Fibroblast of lung (primary cell): Measurements from ENCODE around the gene MBLAC1. TPM values are rescaled to one million over a fixed set of nuclear protein-coding genes. Genes with fewer than 3 reads are reported as not detected.
A peak's percentile ranks its signal among the peaks of the same experiment; 100 is the strongest.

Experiments
- DNase-seq, 2 donors: peaks; one replicate each; pipeline versions ENCODE4 v3.0.0 to v3.0.0-alpha.2; 2010; ENCODE audit warnings: low read depth in 2 of 2
- H2AFZ ChIP-seq: 2 replicates; pipeline ENCODE4 v1.5.1; 2012; ENCODE audit warnings: low read length, control low read depth, inconsistent platforms
- H3K27ac ChIP-seq: 2 replicates; pipeline ENCODE4 v1.5.1; 2011; ENCODE audit warnings: low read length, control low read depth; ENCODE audit not compliant: insufficient read depth
- H3K27me3 ChIP-seq: 2 replicates; pipeline ENCODE4 v1.5.1; 2011; ENCODE audit warnings: mild to moderate bottlenecking, low read length; ENCODE audit not compliant: control insufficient read depth, insufficient read depth
- H3K36me3 ChIP-seq: 2 replicates; pipeline ENCODE4 v1.5.1; 2011; ENCODE audit warnings: low read length; ENCODE audit not compliant: control insufficient read depth, insufficient read depth
- H3K4me1 ChIP-seq: 2 replicates; pipeline ENCODE4 v1.5.1; 2011; ENCODE audit warnings: low read length; ENCODE audit not compliant: control insufficient read depth, insufficient read depth; ENCODE audit errors: extremely low read depth
- H3K4me2 ChIP-seq: 2 replicates; pipeline ENCODE4 v1.5.1; 2011; ENCODE audit warnings: low read length, control low read depth; ENCODE audit not compliant: insufficient read depth; ENCODE audit errors: extremely low read depth
- H3K4me3 ChIP-seq, 4 experiments: fragments of 200-600 bp in 1 of 4; sonication (generic) in 1 of 4; replicated peaks in 1 of 4; 2 replicates each; pipeline ENCODE4 v1.5.1; 2011 to 2016; ENCODE audit warnings: low read length in 4 of 4, low read depth in 3 of 4, mild to moderate bottlenecking in 3 of 4, control low read depth in 2 of 4, inconsistent platforms in 1 of 4, mixed read lengths in 1 of 4; ENCODE audit not compliant: insufficient read depth in 1 of 4; ENCODE audit errors: control extremely low read depth in 1 of 4
- H3K79me2 ChIP-seq: 2 replicates; pipeline ENCODE4 v1.5.1; 2012; ENCODE audit warnings: mild to moderate bottlenecking, low read length, inconsistent platforms; ENCODE audit not compliant: control insufficient read depth, insufficient read depth
- H3K9ac ChIP-seq: 2 replicates; pipeline ENCODE4 v1.5.1; 2011; ENCODE audit warnings: mild to moderate bottlenecking, low read length, control low read depth; ENCODE audit not compliant: insufficient read depth
- H3K9me3 ChIP-seq: 2 replicates; pipeline ENCODE4 v1.5.1; 2012; ENCODE audit warnings: low read depth, low read length; ENCODE audit not compliant: control insufficient read depth, insufficient read depth
- H4K20me1 ChIP-seq: 2 replicates; pipeline ENCODE4 v1.5.1; 2011; ENCODE audit warnings: low read length; ENCODE audit not compliant: control insufficient read depth, insufficient read depth; ENCODE audit errors: extremely low read depth
- EZH2 ChIP-seq: IDR thresholded peaks from 2 replicates; pipeline ENCODE4 v1.5.1; 2012; ENCODE audit warnings: low read length, control low read depth, mild to moderate bottlenecking; ENCODE audit errors: missing control alignments
- polyA plus RNA-seq, 2 donors: library from polyadenylated mRNA; depleted of rRNA in 1 of 2; stranded (reverse) in 1 of 2; unstranded in 1 of 2; fragments of >200 nt; gene quantifications; 2 replicates each; pipeline ENCODE4 v1.2.1, GENCODE V29; 2011 to 2012; ENCODE audit warnings: missing spikeins in 1 of 2
- total RNA-seq: library from RNA; depleted of rRNA; stranded (reverse); fragments of >200 nt; gene quantifications from 2 replicates; pipeline ENCODE4 v1.2.1, GENCODE V29; 2014
- TF ChIP-seq, protein P1 (sequence below), 2 donors: IDR thresholded peaks in 1 of 2; conservative IDR thresholded peaks in 1 of 2; 1 replicate in 1 of 2; 2 replicates in 1 of 2; pipeline ENCODE4 v1.5.1; 2011 to 2012; ENCODE audit warnings: low read length in 2 of 2, control low read depth in 1 of 2, inconsistent platforms in 1 of 2, low read depth in 1 of 2, mild to moderate bottlenecking in 1 of 2

MBLAC1 gene
- total and polyA plus RNA-seq, 2 donors (not counting 1 experiment from before 2014, with no cell fraction given): 0.75 to 2.5 TPM

DNA sequence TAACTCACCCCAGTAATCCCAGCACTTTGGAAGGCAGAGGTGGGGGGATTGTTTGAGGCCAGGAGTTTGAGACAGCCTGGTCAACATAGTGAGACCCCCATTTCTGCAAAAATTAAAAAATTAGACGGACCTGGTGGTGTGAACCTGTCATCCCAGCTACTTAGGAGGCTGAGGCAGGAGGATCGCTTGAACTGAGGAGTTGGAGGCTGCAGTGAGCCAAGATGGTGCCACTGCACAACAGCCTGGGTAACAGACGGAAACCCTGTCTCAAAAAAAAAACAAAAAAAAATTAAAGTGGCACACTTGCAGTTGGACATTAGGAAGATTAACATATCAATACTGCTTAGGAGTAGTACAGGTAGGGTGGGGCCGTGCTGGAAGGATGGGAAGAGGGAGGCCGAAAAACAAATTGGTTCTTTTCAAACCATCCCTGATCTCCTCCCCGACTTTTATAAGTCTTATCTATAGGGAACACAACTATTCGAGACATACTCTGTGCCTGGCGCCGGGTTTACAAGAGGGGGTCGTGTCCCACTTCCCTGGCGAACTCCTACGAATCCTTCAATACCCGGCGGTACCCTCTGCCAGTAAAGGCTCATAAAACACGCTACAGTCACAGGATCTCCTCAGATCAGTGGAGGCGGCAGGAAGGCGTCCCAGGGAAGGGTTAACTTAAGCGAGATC is 8.2 kb upstream of the MBLAC1 start:
- peak overlapping the region; percentile 97 for H2AFZ ChIP-seq
- peak overlapping the region; percentile 88 for H3K4me2 ChIP-seq
- H3K27ac ChIP-seq: peak overlapping the region; percentile 89
- TF ChIP-seq, protein P1, sequence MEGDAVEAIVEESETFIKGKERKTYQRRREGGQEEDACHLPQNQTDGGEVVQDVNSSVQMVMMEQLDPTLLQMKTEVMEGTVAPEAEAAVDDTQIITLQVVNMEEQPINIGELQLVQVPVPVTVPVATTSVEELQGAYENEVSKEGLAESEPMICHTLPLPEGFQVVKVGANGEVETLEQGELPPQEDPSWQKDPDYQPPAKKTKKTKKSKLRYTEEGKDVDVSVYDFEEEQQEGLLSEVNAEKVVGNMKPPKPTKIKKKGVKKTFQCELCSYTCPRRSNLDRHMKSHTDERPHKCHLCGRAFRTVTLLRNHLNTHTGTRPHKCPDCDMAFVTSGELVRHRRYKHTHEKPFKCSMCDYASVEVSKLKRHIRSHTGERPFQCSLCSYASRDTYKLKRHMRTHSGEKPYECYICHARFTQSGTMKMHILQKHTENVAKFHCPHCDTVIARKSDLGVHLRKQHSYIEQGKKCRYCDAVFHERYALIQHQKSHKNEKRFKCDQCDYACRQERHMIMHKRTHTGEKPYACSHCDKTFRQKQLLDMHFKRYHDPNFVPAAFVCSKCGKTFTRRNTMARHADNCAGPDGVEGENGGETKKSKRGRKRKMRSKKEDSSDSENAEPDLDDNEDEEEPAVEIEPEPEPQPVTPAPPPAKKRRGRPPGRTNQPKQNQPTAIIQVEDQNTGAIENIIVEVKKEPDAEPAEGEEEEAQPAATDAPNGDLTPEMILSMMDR (conservative IDR thresholded peaks at IDR 0.05 in 1 of 2, IDR thresholded peaks at IDR 0.05 in 1 of 2; ENCODE audit: low read depth in 1 of 2, low read length in 2 of 2): no peak
- TF ChIP-seq EZH2: no peak
- H4K20me1 ChIP-seq: no peaks in the 10 kb centered on the region
- H3K4me1 ChIP-seq: peaks cover 3% of the 10 kb centered on the region
- no peak for DNase-seq
- H3K9ac ChIP-seq: peak overlapping the region; percentile 63
- H3K36me3 ChIP-seq: peaks cover 5% of the 10 kb centered on the region
- no peaks in the 10 kb centered on the region for H3K27me3 ChIP-seq
- peak overlapping the region; percentile 79 to 98 (median 94) for H3K4me3 ChIP-seq
- H3K9me3 ChIP-seq: no peaks in the 10 kb centered on the region
- H3K79me2 ChIP-seq: peaks cover 16% of the 10 kb centered on the region

DNA sequence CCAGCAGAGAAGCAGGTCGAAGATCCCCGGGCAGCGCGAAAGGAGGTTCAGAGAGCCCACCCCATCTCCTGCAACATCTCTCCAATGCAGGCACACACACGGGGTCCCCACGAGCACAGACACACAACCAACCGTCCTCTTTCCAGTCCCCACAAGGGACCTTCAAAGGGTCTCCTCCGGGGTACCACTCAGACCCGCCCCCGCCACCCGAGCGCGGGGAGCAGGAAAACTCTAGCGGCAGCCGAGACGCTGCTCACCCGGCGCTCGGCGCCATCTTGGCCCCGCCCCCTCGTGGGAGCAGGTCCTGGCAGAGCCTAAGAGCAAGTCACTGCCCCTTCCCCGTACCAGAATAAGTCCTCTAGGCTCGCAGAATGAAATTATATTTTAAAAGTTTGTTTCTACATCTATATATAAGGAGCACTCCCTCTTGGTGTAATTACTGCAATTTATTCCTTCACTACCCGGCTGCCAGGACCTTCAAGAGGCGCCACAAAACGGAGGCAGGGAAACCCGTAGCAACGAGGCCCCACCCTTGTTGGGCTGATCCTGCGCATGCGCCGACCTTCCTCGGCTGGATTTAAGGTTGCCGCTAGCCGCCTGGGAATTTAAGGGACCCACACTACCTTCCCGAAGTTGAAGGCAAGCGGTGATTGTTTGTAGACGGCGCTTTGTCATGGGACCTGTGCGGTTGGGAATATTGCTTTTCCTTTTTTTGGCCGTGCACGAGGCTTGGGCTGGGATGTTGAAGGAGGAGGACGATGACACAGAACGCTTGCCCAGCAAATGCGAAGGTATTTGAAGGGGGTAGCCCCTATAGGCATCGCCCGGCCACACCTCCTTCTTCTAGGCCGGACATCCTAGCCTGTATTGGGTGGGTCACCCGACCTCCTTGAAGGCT is 7.4 kb upstream of the MBLAC1 start, which contains the start of the genes CNPY4 and TAF6:
TSS of gene CNPY4 (plus strand) at position 563 of the 898 bp plus-strand sequence. CDS start at position 674, 111 bp downstream.
TSS of gene TAF6 (minus strand) at position 287 of the 898 bp plus-strand sequence. CDS start 5,149 bp downstream, outside the sequence.
- H4K20me1 ChIP-seq: no peaks in the 10 kb centered on the region
- peak within 1 kb of the TSS; percentile 63 for H3K9ac ChIP-seq
- peaks cover 16% of the 10 kb centered on the region for H3K79me2 ChIP-seq
- no peaks in the 10 kb centered on the region for H3K9me3 ChIP-seq
- H3K27ac ChIP-seq: peak within 1 kb of the TSS; percentile 89
- peak; percentile 92 to 97 for DNase-seq
- H3K4me2 ChIP-seq: peak within 1 kb of the TSS; percentile 88
- H3K36me3 ChIP-seq: peaks cover 2% of the 10 kb centered on the region
- no peak for TF ChIP-seq EZH2
- TF ChIP-seq, protein P1 (conservative IDR thresholded peaks at IDR 0.05 in 1 of 2, IDR thresholded peaks at IDR 0.05 in 1 of 2; ENCODE audit: low read depth in 1 of 2, low read length in 2 of 2): no peak
- H2AFZ ChIP-seq: peak within 1 kb of the TSS; percentile 97
- H3K27me3 ChIP-seq: no peaks in the 10 kb centered on the region
- H3K4me1 ChIP-seq: peaks cover 3% of the 10 kb centered on the region
- H3K4me3 ChIP-seq: peak within 1 kb of the TSS; percentile 79 to 98 (median 94)
